HG03135 (cell line): ENCODE results near the gene PRPSAP2.

Source experiments
- ATAC-seq: cut with Tn5 transposase; IDR thresholded peaks from one replicate; pipeline ENCODE4 v1.9.1; 2021; ENCODE audit warnings: mild to moderate bottlenecking, moderate library complexity; ENCODE audit not compliant: unreplicated experiment

The PRPSAP2 gene

DNA sequence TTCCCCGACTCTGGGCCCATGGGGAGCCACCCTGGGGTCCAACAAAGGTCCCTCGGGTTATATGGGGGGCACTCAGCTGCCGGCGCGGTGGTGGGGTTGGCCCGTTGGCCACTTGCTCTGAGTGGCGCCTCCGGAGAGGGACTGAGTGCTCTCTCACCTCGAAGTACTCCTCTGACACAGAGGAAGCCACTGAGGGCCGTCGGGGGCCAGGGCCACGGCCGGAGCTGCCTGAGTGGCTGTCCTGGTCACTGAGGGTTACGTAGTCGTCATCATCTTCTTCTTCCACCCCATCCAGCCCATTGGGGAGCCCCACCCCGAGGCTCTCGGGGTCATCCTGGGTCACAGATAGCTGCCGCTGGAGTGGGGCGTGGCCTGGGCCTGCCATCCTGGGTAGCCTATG is 119.7 kb downstream of the PRPSAP2 start:
- no peak for ATAC-seq

DNA sequence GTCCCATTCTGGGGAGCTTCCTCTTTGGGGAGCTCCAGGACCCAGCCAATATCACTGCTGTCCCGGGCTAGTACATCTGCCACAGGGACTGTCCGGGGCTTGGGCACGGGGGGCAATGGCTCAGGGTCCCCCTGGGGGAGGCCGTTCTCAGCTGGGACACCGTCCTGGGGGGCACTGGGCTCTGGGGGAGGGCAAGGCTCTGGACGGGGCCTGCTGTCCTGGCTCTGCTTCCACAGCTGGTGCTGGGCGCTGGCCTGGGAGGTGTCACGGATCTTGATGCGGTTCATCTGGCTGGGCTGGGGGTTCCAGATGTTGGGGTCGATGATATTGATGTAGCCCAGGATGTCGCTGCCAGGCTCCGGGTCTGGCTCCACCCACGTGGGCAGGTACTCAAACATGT is 120.1 kb downstream of the PRPSAP2 start:
- ATAC-seq: no peak

DNA sequence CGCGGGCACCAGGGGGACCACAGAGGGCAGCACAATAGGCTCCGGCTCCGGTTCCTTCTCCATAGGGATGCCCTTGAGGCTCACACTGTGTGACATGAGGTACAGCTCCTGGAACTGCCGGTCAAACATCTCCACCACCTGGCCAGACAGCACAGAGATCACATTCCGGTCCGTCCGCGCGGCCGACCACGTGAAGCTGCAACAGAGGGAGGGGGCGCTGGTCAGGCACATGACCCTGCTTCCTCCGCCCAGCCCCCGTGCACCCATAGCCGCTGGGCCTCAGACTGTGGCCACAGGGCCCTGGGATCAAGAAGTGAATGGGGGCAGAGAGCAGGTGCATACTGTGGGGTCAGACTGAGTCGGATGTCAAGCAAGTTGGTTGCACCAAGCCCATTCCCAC is 120.7 kb downstream of the PRPSAP2 start:
- ATAC-seq: no peak
